CD4-positive, alpha-beta T cell treated with Interleukin-2 at 100 ng/mL for 4 hours (primary cell): ENCODE measurements around the gene IRF7.

ENCODE experiments used
- DNase-seq: peaks from one replicate; pipeline ENCODE4 v3.0.0-alpha.2; 2020; ENCODE audit warnings: low spot score

Gene IRF7

DNA sequence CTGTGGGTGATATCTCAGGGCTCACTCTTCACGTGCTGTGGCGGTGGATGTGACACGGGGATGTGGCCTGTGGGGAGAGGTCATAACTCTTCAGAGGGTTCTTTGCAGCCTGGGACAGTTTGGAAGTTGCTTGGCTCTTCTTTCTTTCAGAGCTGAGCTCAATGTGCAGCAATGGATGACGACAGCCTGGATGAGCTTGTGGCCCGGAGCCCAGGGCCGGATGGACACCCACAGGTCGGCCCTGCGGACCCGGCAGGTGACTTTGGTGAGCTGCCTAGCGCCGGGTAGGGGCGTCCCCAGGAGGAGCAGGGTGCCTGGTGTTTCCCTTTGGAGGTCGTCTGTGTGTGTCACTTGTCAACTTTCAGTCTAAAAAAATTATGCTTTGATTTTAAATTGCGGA lies 34.4 kb downstream of the IRF7 start:
- DNase-seq = no peak

DNA sequence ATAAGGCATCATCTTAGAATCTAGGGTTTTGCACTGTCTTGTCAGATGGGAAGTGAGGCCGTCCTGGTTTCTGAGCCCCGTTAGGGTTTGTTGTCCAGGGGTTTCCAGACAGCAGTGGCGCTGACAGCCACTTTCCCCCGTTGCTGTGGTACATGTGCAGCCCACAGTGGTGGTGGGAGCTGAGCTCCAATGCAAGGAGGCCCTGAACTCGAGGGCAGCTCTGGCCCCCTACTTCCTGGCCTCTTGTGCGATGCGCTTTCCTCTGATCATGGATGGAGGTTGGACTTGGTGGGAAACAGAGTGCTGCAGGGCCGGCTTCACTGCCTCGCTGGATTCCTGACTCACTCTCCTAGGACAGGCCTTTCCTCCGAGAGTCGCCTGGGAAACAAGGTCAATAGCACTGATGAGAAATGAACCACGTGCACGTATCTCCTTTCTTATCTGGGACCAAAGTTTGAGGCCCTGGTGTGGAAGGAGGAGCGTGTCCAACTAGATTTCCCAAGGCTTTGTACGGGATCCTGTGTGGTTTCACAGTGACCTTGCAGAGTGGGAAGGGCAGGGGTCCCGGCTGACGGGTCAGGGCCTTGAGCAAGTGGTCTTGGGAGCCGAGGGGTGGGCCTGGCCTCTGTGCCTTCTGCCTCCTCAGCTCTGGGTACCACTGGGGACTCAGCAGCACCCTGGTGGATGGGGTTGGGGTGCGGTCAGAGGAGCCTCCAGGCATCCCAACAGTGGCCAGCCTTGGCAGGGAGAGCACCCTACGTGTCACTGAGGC lies 35.7 kb downstream of the IRF7 start:
- no peak for DNase-seq

DNA sequence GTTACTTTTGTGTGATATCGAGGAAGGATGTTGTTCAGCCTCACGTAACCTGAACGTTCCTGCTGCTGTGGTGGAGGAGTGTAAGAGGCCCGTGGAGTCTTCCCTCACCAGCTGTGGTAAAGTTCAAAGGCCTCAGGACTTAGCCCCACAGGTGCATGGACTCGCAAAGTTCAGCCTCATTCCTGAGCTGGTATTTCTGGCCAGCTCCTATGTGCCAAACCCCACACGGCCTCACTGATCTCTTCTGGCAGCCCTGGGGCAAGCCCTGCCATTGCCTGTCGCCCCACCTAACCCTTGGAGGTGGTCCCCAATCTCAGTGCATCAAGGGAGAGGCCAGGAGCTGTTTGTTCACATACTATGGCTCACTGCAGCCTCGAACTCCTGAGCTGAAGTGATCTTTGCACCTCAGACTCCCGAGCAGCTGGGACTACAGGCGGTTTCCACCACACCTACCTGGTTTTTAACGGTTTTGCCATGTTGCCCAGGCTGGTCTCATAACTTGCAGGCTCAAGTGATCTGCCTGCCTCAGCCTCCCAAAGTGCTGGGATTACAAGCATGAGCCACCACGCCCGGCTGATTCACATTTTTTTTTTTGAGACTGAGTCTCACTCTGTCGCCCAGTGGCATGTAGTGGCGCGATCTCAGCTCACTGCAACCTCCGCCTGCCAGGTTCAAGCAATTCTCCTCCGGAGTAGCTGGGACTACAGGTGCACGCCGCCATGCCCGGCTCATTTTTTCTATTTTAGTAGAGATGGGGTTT lies 37.3 kb downstream of the IRF7 start:
- no peak for DNase-seq

DNA sequence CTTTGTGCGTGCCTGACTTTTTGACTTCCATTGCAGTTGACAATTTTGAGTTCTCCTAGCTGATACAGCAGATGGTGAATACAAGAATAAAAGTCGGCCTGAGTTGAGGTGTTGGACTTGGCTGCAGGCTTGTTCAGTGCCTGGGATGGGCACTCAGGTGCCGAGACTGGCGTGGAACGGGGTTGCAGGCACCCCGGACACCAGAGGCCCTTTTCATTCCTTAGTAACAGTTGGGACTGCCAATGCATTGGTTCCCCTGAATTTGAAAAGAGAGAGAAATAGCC lies 38.2 kb downstream of the IRF7 start:
- no peak for DNase-seq

- DNase-seq = no peak
Observed at GRCh38 chr11:576811-577610, 38.7 kb downstream of the IRF7 start.

DNA sequence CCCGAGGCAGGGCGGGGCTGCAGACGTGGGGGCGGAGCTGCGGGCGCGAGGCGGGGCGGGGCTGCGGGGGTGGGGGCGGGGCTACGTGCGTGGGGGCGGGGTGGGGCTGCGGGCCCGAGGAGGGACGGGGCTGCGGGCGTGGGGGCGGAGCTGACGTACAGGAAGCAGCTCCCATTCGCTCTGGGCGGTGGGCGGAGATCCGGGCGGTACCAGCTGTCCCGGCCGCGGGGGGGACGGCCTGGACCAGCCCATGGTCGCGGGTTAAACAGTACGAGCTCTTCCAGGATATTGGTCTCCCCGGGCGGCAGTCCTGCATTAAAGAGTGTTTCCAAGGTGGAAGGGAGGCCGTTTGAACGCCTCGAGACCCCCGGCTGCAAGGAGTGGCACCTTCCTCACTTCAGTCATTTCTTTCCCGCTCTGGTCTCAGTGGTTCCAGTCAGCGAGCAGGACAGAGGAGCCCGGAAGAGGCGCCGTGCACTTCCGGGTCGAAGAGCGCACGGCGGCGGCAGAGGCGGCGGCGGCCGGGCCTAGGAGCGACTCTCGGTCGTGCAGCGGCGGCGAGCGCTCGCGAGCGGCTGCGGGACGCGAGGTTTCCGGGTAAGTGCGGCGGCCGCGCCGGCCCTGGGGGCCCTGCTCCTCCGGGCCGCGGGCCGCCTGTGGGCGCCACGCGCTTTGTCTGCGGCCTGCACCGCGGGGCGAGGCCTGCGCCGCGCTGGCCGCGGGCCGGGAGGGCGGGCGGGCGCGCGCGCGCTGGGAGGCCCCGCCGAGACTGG lies 39.6 kb downstream of the IRF7 start, which contains the start of gene PHRF1:
Gene PHRF1 (plus strand): TSS at position 475 of the 773 bp plus-strand sequence. CDS start 5,043 bp downstream, outside the sequence.
- DNase-seq = peak; percentile 95

GRCh38 chr11:575313-575995 lies 40.3 kb downstream of the IRF7 start:
- DNase-seq = no peak

GRCh38 chr11:574632-575312 lies 41.0 kb downstream of the IRF7 start:
- DNase-seq = no peak

- DNase-seq = peak; percentile 35
Observed at GRCh38 chr11:574031-574570, 41.6 kb downstream of the IRF7 start.

DNA sequence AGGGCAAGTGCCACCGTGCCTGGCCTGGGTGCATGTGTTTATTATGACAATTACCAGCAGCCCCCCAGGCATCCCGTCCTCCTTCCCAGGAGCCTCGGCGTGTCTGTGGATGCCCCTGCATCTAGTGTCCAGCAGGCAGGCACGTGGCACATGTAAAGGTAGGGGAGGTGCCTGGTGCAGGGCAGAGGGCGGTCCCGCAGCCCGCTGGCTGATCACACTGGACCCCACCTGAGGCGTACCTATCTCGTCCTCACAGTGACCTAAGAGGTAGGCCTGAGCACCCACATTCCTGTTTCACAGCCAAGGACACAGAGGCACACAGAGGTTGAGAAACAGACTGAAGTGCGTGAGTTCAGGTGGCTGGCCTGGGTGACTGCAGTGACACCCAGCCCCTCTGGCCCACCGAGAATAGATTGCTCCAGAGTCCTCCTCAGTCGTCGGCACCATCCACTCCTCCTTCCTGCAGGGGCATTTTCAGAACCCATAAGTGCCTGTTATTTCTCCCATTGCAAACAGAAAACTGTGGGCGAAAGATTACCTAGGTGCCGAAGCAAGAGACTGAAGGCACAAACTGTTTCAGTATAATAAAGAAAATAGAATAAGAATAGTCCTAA lies 42.5 kb downstream of the IRF7 start:
- DNase-seq = no peak

DNA sequence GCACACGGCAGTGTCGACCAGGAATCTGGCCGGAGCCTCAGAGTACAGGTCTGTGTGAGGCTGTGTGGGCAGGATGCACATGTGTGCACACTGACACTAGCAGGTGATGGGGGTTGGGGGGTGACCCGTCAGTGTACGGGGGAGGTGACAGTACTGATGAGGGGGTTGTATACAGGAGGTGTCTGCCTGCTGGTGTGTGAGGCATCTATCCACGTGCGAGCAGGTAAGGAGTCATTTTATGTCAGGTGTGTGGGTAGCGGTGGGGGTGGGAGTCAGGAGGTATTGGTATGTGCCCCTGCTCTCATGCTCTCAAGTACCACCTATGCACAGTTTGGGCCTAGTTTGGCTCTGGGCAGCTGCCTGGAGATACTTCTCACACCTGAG lies 44.0 kb downstream of the IRF7 start:
- DNase-seq = no peak

DNA sequence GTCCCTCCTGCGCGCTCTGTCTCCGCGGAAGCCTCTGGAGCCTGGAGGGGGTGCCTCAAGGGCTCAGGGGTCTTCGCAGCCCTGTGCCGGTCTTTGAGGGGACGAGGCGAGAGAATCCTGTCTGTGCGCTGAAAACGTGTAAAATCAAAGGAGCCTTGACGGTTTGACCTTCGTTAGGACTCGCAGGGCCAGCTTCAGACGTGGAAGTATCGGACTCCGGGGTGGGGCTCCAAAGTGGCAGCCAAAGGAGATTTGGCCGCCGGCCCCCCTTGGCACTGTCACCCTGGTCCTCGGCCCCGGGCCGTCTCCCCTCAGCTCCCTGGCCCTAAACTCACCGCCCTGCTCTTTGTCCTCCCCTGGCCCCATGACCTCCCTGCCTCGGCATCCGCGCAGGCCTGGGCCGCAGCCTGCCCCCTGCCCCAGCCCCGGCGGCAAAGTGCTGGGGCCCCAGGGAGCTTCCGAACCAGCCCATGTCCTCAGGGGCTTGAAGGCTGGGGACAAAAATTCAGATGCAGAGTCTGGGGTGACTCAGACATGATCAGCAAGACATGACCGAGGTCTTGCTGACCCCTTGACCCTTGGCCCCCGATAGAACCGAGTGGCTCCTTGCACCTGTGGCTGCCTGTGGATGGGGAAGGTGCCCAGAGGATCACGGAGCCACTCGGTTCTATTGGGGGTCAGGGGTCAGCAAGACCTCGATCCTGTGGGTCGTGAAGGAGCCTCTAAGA lies 46.4 kb downstream of the IRF7 start:
- no peak for DNase-seq

DNA sequence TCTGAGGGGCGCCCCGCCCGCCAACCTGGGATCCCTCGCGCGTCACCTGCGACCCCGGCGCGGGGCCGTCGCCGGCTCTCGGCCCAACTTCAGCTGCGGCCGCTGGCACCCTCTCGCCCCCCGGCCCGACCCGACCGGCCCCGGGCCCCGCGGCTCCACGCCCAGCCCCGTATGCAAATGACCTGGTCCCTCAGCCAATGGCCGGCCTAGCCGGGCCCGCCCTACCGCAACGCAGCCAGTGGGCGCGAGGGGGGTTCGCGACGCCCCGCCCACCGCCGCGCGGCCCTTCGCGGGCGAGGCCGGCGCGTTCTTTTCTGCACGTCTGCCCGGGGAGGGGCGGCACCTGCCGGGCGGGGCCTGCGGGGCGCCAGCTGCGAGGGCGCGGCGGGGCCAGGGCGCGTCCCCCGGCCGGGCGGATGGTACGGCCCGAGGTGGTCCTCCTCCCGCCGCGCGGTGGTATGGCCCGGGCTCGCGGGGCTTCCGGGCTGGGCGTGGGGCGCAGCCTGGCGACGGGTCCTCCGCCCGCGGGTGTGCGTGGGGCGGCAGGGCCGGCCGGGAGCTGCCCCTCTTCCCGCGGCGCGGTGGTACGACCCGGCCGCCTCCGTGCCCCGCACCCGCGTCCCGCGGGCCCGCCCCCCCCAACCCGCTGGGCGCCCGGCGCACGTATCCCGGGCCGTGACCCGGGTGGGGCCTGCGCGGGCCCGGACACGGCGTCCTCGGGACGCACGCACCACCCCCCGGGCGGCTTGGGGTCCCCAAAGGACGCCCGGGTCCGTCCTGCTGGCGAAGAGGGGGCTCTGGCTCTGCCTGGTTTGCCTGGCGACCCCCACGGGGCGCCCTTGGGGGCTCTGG lies 47.2 kb downstream of the IRF7 start:
- DNase-seq = peak; percentile 94

DNA sequence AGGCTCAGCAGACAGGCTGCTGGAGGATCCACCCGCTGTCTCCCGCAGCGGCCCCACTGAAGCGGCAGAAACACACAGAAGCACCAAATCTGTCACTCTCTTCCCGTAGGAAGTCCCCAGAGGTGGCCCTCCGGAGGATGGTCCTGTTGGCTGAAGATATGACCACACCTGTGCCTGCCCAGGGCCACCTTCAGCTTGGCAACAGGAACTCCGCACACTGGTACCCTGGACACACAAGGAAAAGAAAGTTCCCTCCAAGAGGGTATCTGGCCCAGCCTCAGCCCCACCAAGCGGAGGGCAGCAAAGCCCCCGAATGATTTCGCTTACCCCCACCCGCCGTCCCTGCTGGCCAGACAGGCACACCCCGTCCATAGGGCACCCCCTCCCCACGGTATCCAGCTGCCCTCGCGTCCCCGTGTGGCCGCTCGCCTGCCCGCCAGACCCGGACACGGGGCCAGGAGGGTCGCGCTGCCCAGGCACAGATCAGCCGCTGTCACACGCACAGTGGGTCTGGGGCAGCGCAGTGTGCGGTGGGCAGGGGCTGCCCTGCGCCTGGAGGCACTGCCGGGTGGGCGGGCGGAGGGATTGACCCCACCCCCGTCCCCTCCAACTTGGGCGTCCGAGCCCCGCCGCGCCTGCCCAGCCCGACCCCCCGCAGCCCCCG lies 48.0 kb downstream of the IRF7 start:
- no peak for DNase-seq

DNA sequence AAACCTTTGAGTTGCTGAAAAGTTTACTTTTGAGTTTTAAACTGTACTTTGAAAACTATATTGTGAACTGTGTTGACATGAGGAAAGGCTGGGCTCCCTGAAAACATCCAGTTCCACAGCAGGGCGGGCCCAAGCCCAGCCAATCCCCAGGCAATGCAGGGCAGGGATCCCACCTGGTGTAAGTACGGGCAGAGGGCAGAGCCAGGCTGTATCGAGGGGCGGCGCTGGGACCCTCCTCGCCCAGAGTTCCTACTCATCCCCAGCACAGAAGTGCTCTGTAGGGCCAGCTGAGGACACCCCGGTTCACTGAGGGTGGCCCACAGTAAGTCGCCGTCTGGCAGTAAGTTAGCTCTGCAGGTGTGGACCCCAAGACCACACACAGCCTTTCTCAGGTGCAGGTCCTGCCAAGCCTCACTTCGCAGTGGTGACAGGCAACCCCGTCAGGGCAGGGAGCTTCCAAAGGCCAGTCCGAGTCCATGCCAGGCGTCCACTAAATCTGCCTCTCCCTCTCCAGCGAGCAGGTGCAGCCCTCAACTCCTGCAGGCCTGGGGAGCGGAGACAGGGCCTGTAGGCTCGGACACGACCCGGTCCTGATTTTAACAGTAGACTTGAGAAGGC lies 48.6 kb downstream of the IRF7 start:
- DNase-seq = no peak

GRCh38 chr11:565921-566509 lies 49.7 kb downstream of the IRF7 start:
- no peak for DNase-seq
